SK-N-SH (cell line): ENCODE measurements around the gene GALNTL6.

Experiments used
- CTCF ChIP-seq: fragments of 200-600 bp; sonication (generic); IDR thresholded peaks from 2 replicates; pipeline ENCODE4 v1.6.1; 2017; ENCODE audit warnings: antibody characterized with exemption, mild to moderate bottlenecking, moderate library complexity
- FOSL2 ChIP-seq: IDR thresholded peaks from 2 replicates; pipeline ENCODE4 v1.4.0; 2012; ENCODE audit warnings: low read depth, mild to moderate bottlenecking, moderate library complexity, borderline replicate concordance
- MXI1 ChIP-seq: IDR thresholded peaks from 2 replicates; pipeline ENCODE4 v1.6.1; 2012; ENCODE audit warnings: mild to moderate bottlenecking, low read depth, low read length, improper control_type of control experiment
- RAD21 ChIP-seq: IDR thresholded peaks from 2 replicates; pipeline ENCODE4 v1.6.1; 2012; ENCODE audit warnings: mild to moderate bottlenecking, low read length

DNA sequence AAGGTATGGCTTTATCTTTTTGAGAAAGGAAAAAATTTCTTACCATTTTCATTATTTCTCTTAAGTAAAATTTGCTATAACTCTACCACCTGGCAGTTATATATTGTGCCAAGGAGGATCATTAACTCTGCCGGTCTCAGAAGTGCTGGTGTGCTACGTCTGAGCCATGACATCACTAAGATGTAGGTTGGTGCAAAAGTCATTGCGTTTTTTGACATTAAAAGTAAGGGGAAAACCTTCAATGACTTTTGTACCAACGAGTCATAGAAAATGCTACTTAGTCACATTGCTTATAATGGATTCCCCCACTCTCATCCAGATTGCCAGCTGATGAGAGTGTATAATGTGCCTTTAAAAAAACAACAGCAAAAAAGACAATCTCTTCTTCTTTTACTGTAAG, 786.4 kb downstream of the GALNTL6 start:
- TF ChIP-seq CTCF (no peak), FOSL2 (no peak), RAD21 (no peak), MXI1 (no peak)
